Heart left ventricle (tissue), 13 donors: ENCODE results near the gene DOCK9.

Experiments used
- POLR2A ChIP-seq, 2 donors: fragments of 450-650 bp; IDR thresholded peaks; one replicate each; pipeline ENCODE4 v1.6.1; 2017; ENCODE audit warnings: antibody characterized with exemption in 2 of 2, mild to moderate bottlenecking in 2 of 2, moderate library complexity in 2 of 2
- TF ChIP-seq, protein P1 (sequence below), 12 donors: fragments of 200-600 bp; sonication (generic) in 4 of 12; IDR thresholded peaks; one replicate each; pipeline versions ENCODE4 v1.5.0 to v1.8.0; 2018 to 2022; ENCODE audit warnings: antibody characterized with exemption in 12 of 12, mild to moderate bottlenecking in 5 of 12
- donor health status: ischemic (EF 13 %, LVEDD 7.1; RV severe dilation, severe dysfunction).
- donor health status: DM: no; HTN: yes; CAD: no.
- donor health status: DM: no; HTN: no; CAD: no.
- donor health status: ischemic (EF 25% LVEDD 6.9; RV normal size, moderate dysfunction).
- donor health status: ischemic (EF 25% LVEDD 5.7; RV mildly dilated, moderate dysfunction).
- donor health status: ischemic (EF 35%, LVEDD 5.7; RV mildly dilated, moderate dysfunction).
- donor health status: nonischemic (EF 11% LVEDD 7.7; RV severe dilation, severe dysfunction).
- donor health status: DM: yes; HTN: yes; CAD: no.
- donor health status: PGD.
- donor health status: ischemic (EF 29% LVEDD 5.4; RV normal size, mild dysfunction).
- donor health status: nonischemic (EF 23%, LVEDD 6.1; RV moderate dilation, normal function).

DNA sequence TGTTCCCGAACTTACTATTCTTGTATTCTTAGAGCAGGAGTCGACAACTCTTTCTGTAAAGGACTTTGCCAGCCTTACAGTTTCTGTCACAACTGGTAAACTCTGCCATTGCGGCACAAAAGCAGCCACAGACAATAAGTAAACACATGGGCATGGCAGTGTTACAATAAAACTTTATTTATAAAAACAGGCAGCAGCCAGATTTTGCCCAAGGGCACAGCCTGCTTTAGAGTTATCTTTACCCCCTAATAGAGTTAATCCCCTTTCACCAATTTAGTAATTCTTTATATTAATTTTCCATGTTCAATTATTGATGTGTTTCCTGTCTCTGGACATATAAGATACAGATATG is 19.4 kb downstream of the DOCK9 start:
- TF ChIP-seq, protein P1, sequence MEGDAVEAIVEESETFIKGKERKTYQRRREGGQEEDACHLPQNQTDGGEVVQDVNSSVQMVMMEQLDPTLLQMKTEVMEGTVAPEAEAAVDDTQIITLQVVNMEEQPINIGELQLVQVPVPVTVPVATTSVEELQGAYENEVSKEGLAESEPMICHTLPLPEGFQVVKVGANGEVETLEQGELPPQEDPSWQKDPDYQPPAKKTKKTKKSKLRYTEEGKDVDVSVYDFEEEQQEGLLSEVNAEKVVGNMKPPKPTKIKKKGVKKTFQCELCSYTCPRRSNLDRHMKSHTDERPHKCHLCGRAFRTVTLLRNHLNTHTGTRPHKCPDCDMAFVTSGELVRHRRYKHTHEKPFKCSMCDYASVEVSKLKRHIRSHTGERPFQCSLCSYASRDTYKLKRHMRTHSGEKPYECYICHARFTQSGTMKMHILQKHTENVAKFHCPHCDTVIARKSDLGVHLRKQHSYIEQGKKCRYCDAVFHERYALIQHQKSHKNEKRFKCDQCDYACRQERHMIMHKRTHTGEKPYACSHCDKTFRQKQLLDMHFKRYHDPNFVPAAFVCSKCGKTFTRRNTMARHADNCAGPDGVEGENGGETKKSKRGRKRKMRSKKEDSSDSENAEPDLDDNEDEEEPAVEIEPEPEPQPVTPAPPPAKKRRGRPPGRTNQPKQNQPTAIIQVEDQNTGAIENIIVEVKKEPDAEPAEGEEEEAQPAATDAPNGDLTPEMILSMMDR (IDR thresholded peaks at IDR 0.05): no peak
- TF ChIP-seq POLR2A (IDR thresholded peaks at IDR 0.05): no peak
